GM10847 (cell line): ENCODE measurements around the gene CCND2.

ENCODE experiments used
- POLR2A ChIP-seq: IDR thresholded peaks from 2 replicates; pipeline ENCODE4 v1.6.1; 2011; ENCODE audit not compliant: insufficient read length; ENCODE audit errors: extremely low read depth

The CCND2 gene

GRCh38 chr12:4250691-4251090 is 22.9 kb upstream of the CCND2 start:
- no peak for TF ChIP-seq POLR2A

- TF ChIP-seq POLR2A: no peak
Measured at GRCh38 chr12:4251216-4251891, 22.2 kb upstream of the CCND2 start.

- no peak for TF ChIP-seq POLR2A
Measured at GRCh38 chr12:4251967-4252366, 21.6 kb upstream of the CCND2 start.

GRCh38 chr12:4252601-4253000 is 21.0 kb upstream of the CCND2 start:
- TF ChIP-seq POLR2A: no peak

- no peak for TF ChIP-seq POLR2A
Measured at GRCh38 chr12:4256043-4256826, 17.3 kb upstream of the CCND2 start.

GRCh38 chr12:4257442-4257841 is 16.1 kb upstream of the CCND2 start:
- TF ChIP-seq POLR2A: no peak

- TF ChIP-seq POLR2A: no peak
Measured at GRCh38 chr12:4259099-4259498, 14.5 kb upstream of the CCND2 start.

- TF ChIP-seq POLR2A: no peak
Measured at GRCh38 chr12:4261655-4262054, 11.9 kb upstream of the CCND2 start.

GRCh38 chr12:4265280-4265679 is 8.3 kb upstream of the CCND2 start:
- TF ChIP-seq POLR2A: no peak

GRCh38 chr12:4266990-4267389 is 6.6 kb upstream of the CCND2 start:
- TF ChIP-seq POLR2A: no peak

- no peak for TF ChIP-seq POLR2A
Measured at GRCh38 chr12:4267704-4268328, 5.7 kb upstream of the CCND2 start.

GRCh38 chr12:4268329-4269181 is 5.0 kb upstream of the CCND2 start:
- no peak for TF ChIP-seq POLR2A

- TF ChIP-seq POLR2A: peak; percentile 34
Measured at GRCh38 chr12:4269279-4269991, 4.1 kb upstream of the CCND2 start.

GRCh38 chr12:4270016-4270830 is 3.3 kb upstream of the CCND2 start:
- TF ChIP-seq POLR2A: no peak
